Panc1 (cell line): Measurements from ENCODE around the gene E4F1. TPM values are rescaled to one million over a fixed set of nuclear protein-coding genes. Genes with fewer than 3 reads are reported as not detected.

ENCODE experiments used
- ATAC-seq: fragments of 200-7000 bp; cut with Tn5 transposase; 2 replicates; pipeline ENCODE4 v1.9.1; 2020; ENCODE audit warnings: mild to moderate bottlenecking, moderate library complexity
- BruUV-seq: library from RNA; stranded (reverse); fragments of 400-500 nt; replicated peaks from 2 replicates; lab custom pipeline; 2021; lab: Mats Ljungman, UMichigan
- CTCF ChIA-PET: fragments of 300-600 bp; sonication (Branson Sonifier 250); formaldehyde crosslinking; loops from one replicate; lab custom pipeline; 2022; ENCODE audit warnings: antibody characterized with exemption; lab: Charles Lee
- POLR2A ChIA-PET: fragments of 300-600 bp; sonication (Branson Sonifier 250); formaldehyde crosslinking; loops from one replicate; lab custom pipeline; 2022; ENCODE audit warnings: antibody characterized with exemption; lab: Charles Lee
- DNase-seq: peaks from one replicate; pipeline ENCODE4 v3.0.0-alpha.2; 2010; ENCODE audit warnings: low read depth, low spot score
- H3K27ac ChIP-seq: 2 replicates; pipeline ENCODE4 v1.5.1; 2011; ENCODE audit warnings: mild to moderate bottlenecking, low read length, inconsistent platforms
- H3K27me3 ChIP-seq: fragments of 200-500 bp; sonication (Bioruptor generic); 2 replicates; pipeline ENCODE4 v1.6.0; 2014; ENCODE audit warnings: low read length, inconsistent platforms; ENCODE audit not compliant: control insufficient read depth, insufficient read depth
- H3K36me3 ChIP-seq: fragments of 200-500 bp; sonication (Bioruptor generic); 2 replicates; pipeline ENCODE4 v1.5.1; 2014; ENCODE audit warnings: inconsistent platforms, mild to moderate bottlenecking, low read length, moderate library complexity; ENCODE audit not compliant: control insufficient read depth, insufficient read depth
- H3K4me1 ChIP-seq: 2 replicates; pipeline ENCODE4 v1.5.1; 2011; ENCODE audit warnings: inconsistent platforms, mild to moderate bottlenecking, low read length, moderate library complexity; ENCODE audit not compliant: control insufficient read depth, insufficient read depth
- H3K4me3 ChIP-seq, 2 experiments: 2 replicates each; pipeline ENCODE4 v1.5.1; 2011 to 2012; ENCODE audit warnings: low read depth in 2 of 2, low read length in 2 of 2, mild to moderate bottlenecking in 2 of 2, inconsistent platforms in 1 of 2, moderate library complexity in 1 of 2
- H3K9me3 ChIP-seq: fragments of 200-500 bp; sonication (Bioruptor generic); 2 replicates; pipeline ENCODE4 v1.5.1; 2014; ENCODE audit warnings: low read depth, mild to moderate bottlenecking, inconsistent platforms, low read length, moderate library complexity; ENCODE audit not compliant: control insufficient read depth, insufficient read depth
- POLR2AphosphoS5 ChIP-seq: IDR thresholded peaks from 2 replicates; pipeline ENCODE4 v1.6.1; 2012; ENCODE audit warnings: mild to moderate bottlenecking, low read depth, low read length, moderate library complexity
- REST ChIP-seq, 2 experiments: IDR thresholded peaks; 2 replicates each; pipeline ENCODE4 v1.6.1; 2011 to 2012; ENCODE audit warnings: low read depth in 2 of 2, control low read depth in 1 of 2, low read length in 1 of 2, mild to moderate bottlenecking in 1 of 2, moderate library complexity in 1 of 2; ENCODE audit not compliant: insufficient read depth in 1 of 2
- SIN3A ChIP-seq: IDR thresholded peaks from 2 replicates; pipeline ENCODE4 v1.6.1; 2012; ENCODE audit warnings: low read depth, mild to moderate bottlenecking, low read length, moderate library complexity, borderline replicate concordance; ENCODE audit not compliant: insufficient read depth
- TCF7L2 ChIP-seq: IDR thresholded peaks from 2 replicates; pipeline ENCODE4 v1.6.1; 2011; ENCODE audit warnings: mild to moderate bottlenecking, low read depth, low read length, inconsistent platforms
- in situ Hi-C: cut with HindIII; loops from 2 replicates; pipeline ENCODE4 v1.10.0; 2016; ENCODE audit warnings: low sequenced_read_pairs, low pct_unique_long_range_greater_than_20kb
- intact Hi-C: fragments of 100-400 bp; cut with micrococcal nuclease; formaldehyde crosslinking; loops from one replicate; pipeline ENCODE4 v1.10.0; 2022; ENCODE audit not compliant: unreplicated experiment
- total RNA-seq: library from RNA; stranded (reverse); gene quantifications from one replicate; pipeline ENCODE4 v1.2.1, GENCODE V29; 2021; ENCODE audit not compliant: unreplicated experiment
- TF ChIP-seq, protein P1 (sequence below): fragments of 450-650 bp; IDR thresholded peaks from 2 replicates; pipeline ENCODE4 v1.5.1; 2017; ENCODE audit warnings: mild to moderate bottlenecking

Gene E4F1
- total RNA-seq, 1 experiment from 2014 or later, result 50.8 TPM

- Histone ChIP-seq H3K27ac (no peak overlapping the region), H3K36me3 (no peaks in the 10 kb centered on the region), H3K27me3 (no peaks in the 10 kb centered on the region), H3K4me3 (no peak overlapping the region), H3K9me3 (no peaks in the 10 kb centered on the region), H3K4me1 (no peaks in the 10 kb centered on the region)
- ChIA-PET POLR2A (no interaction called here), CTCF (no interaction called here)
- no peak for DNase-seq
- BruUV-seq, result no TSS peak
- TF ChIP-seq SIN3A, result no peak
- no peak for TF ChIP-seq TCF7L2
- TF ChIP-seq, protein P1, sequence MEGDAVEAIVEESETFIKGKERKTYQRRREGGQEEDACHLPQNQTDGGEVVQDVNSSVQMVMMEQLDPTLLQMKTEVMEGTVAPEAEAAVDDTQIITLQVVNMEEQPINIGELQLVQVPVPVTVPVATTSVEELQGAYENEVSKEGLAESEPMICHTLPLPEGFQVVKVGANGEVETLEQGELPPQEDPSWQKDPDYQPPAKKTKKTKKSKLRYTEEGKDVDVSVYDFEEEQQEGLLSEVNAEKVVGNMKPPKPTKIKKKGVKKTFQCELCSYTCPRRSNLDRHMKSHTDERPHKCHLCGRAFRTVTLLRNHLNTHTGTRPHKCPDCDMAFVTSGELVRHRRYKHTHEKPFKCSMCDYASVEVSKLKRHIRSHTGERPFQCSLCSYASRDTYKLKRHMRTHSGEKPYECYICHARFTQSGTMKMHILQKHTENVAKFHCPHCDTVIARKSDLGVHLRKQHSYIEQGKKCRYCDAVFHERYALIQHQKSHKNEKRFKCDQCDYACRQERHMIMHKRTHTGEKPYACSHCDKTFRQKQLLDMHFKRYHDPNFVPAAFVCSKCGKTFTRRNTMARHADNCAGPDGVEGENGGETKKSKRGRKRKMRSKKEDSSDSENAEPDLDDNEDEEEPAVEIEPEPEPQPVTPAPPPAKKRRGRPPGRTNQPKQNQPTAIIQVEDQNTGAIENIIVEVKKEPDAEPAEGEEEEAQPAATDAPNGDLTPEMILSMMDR, result no peak
- TF ChIP-seq REST (IDR thresholded peaks at IDR 0.05; ENCODE audit: insufficient read depth in 1 of 2, low read depth in 2 of 2, low read length in 1 of 2), result no peak
- TF ChIP-seq POLR2AphosphoS5, result no peak
- ATAC-seq, result no peak
- intact Hi-C loops (no loop called here), in situ Hi-C loops (no loop called here)
These were observed 47.3 kb upstream of the E4F1 start for GRCh38 chr16:2176047-2176446.

DNA sequence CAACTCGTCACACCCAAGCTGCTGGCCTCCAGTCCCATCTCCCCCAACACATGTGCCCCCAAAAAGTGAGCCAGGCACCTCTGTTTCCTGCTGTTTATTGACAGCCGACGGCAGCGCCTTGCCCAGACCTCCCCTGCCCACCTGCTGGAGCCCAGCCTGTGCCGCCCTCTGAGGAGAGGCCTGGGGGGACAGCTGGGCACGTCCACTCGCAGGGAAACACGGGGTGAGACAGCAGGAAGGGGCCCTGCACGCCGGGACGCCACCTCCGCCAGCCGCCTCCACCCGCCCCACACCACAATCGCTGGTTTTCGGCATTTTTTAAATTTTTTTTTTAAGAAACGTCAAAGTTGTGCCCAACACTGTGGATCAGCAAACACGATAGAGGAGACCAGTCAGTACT is 46.3 kb upstream of the E4F1 start:
- DNase-seq, result no peak
- Histone ChIP-seq H3K36me3 (no peaks in the 10 kb centered on the region), H3K4me1 (no peaks in the 10 kb centered on the region), H3K27me3 (no peaks in the 10 kb centered on the region), H3K4me3 (no peak overlapping the region), H3K9me3 (no peaks in the 10 kb centered on the region), H3K27ac (no peak overlapping the region)
- TF ChIP-seq SIN3A, result no peak
- TF ChIP-seq REST (IDR thresholded peaks at IDR 0.05; ENCODE audit: insufficient read depth in 1 of 2, low read depth in 2 of 2, low read length in 1 of 2), result no peak
- TF ChIP-seq, protein P1, result no peak
- no peak for TF ChIP-seq TCF7L2
- TF ChIP-seq POLR2AphosphoS5, result no peak
- in situ Hi-C loops (no loop called here), intact Hi-C loops (no loop called here)
- ATAC-seq, result no peak
- ChIA-PET POLR2A (no interaction called here), CTCF (no interaction called here)
- no TSS peak for BruUV-seq
